Measurements from ENCODE around the gene COL8A2. TPM values are rescaled to one million over a fixed set of nuclear protein-coding genes. Genes with fewer than 3 reads are reported as not detected.
A peak's percentile ranks its signal among the peaks of the same experiment; 100 is the strongest.

Gene COL8A2
- total RNA-seq, 2 donors from 2014 or later: 0.18 to 0.40 TPM

DNA sequence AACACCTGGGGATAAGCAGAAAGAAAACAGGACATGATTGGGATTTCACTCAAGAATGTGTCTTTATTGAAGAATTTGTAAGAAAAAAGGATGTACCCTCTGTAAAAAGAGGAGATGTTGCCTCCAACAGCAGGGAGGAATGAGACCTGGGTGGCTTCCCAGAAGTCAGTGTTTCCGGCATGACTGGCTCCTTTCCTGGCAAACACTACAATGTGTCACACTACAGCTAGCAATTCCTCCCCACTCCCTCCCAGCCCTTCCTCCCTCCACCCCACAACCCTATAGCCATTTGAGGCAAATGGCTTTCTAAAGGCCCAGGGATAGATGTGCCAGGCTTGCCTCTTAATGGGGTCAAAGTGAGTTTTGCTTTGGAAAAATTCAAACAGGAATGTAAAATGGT lies 11.5 kb upstream of the COL8A2 start:
- no peak overlapping the region for H3K27ac Mint-ChIP-seq

GRCh38 chr1:36135796-36136195 lies 10.8 kb upstream of the COL8A2 start:
- DNase-seq: no peak
- Histone ChIP-seq H3K4me3 (ENCODE audit: low read length) (no peak overlapping the region), H3K9ac (ENCODE audit: extremely low read depth, low read length, poor library complexity, severe bottlenecking) (no peak overlapping the region), H3K9me3 (ENCODE audit: control insufficient read depth, low read length) (no peaks in the 10 kb centered on the region), H3K27ac (ENCODE audit: low read depth, low read length) (no peak overlapping the region), H3K36me3 (ENCODE audit: control insufficient read depth, insufficient read depth, low read length) (peaks cover 36% of the 10 kb centered on the region), H3K4me1 (ENCODE audit: control insufficient read depth, insufficient read depth, low read length) (no peaks in the 10 kb centered on the region), H3K27me3 (ENCODE audit: control insufficient read depth, insufficient read depth, low read length, poor library complexity, severe bottlenecking) (no peaks in the 10 kb centered on the region)
- Mint-ChIP-seq H3K9me3 (no peaks in the 10 kb centered on the region), H3K27ac (peak overlapping the region; percentile 62), H3K36me3 (ENCODE audit: low read depth) (peaks cover 17% of the 10 kb centered on the region), H3K4me1 (no peaks in the 10 kb centered on the region), H3K27me3 (ENCODE audit: insufficient read depth) (no peaks in the 10 kb centered on the region), H3K4me3 (no peak overlapping the region)
- TF ChIP-seq, protein P1, sequence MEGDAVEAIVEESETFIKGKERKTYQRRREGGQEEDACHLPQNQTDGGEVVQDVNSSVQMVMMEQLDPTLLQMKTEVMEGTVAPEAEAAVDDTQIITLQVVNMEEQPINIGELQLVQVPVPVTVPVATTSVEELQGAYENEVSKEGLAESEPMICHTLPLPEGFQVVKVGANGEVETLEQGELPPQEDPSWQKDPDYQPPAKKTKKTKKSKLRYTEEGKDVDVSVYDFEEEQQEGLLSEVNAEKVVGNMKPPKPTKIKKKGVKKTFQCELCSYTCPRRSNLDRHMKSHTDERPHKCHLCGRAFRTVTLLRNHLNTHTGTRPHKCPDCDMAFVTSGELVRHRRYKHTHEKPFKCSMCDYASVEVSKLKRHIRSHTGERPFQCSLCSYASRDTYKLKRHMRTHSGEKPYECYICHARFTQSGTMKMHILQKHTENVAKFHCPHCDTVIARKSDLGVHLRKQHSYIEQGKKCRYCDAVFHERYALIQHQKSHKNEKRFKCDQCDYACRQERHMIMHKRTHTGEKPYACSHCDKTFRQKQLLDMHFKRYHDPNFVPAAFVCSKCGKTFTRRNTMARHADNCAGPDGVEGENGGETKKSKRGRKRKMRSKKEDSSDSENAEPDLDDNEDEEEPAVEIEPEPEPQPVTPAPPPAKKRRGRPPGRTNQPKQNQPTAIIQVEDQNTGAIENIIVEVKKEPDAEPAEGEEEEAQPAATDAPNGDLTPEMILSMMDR (conservative IDR thresholded peaks at IDR 0.05): no peak

More for the DNA sequence above, 11.5 kb upstream of the COL8A2 start:
- WGBS, 2 experiments (ENCODE audit: insufficient coverage in 1 of 2, insufficient read length in 1 of 2): 89 to 90% methylated on average over 1 of the region's 1 CpG
- TF ChIP-seq, protein P1 (conservative IDR thresholded peaks at IDR 0.05): no peak
- H3K36me3 Mint-ChIP-seq (ENCODE audit: low read depth): peaks cover 23% of the 10 kb centered on the region
- no peak overlapping the region for H3K9ac ChIP-seq (ENCODE audit: extremely low read depth, low read length, poor library complexity, severe bottlenecking)
- H3K27ac ChIP-seq (ENCODE audit: low read depth, low read length): no peak overlapping the region
- no peaks in the 10 kb centered on the region for H3K4me1 Mint-ChIP-seq
- no peak overlapping the region for H3K4me3 Mint-ChIP-seq
- peaks cover 36% of the 10 kb centered on the region for H3K36me3 ChIP-seq (ENCODE audit: control insufficient read depth, insufficient read depth, low read length)
- H3K27me3 Mint-ChIP-seq (ENCODE audit: insufficient read depth): no peaks in the 10 kb centered on the region
- no peaks in the 10 kb centered on the region for H3K4me1 ChIP-seq (ENCODE audit: control insufficient read depth, insufficient read depth, low read length)
- no peak for DNase-seq
- H3K9me3 Mint-ChIP-seq: no peaks in the 10 kb centered on the region
- H3K4me3 ChIP-seq (ENCODE audit: low read length): no peak overlapping the region
- H3K27me3 ChIP-seq (ENCODE audit: control insufficient read depth, insufficient read depth, low read length, poor library complexity, severe bottlenecking): no peaks in the 10 kb centered on the region
- no peaks in the 10 kb centered on the region for H3K9me3 ChIP-seq (ENCODE audit: control insufficient read depth, low read length)

DNA sequence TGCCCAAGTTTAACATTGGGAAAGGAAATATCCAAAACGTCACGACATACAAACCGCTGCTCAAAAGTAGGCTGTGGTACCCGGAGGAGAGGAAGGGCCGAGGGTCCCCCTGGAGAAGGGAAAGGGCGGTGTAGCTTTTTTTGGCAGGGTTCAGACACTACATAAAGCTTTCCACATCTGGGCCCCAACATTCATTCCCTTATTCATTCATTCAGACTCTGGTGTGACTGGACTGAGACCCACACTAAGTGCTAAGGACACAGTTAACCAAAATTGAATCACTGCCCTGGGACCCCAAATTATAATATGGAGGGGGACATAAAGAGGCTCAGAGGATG lies 10.3 kb upstream of the COL8A2 start:
- Mint-ChIP-seq H3K4me3 (no peak overlapping the region), H3K36me3 (ENCODE audit: low read depth) (peaks cover 17% of the 10 kb centered on the region), H3K27me3 (ENCODE audit: insufficient read depth) (no peaks in the 10 kb centered on the region), H3K4me1 (no peaks in the 10 kb centered on the region), H3K27ac (peak overlapping the region; percentile 62), H3K9me3 (no peaks in the 10 kb centered on the region)
- DNase-seq: no peak
- no peaks in the 10 kb centered on the region for H3K27me3 ChIP-seq (ENCODE audit: control insufficient read depth, insufficient read depth, low read length, poor library complexity, severe bottlenecking)
- peaks cover 35% of the 10 kb centered on the region for H3K36me3 ChIP-seq (ENCODE audit: control insufficient read depth, insufficient read depth, low read length)
- H3K4me3 ChIP-seq (ENCODE audit: low read length): no peak overlapping the region
- H3K4me1 ChIP-seq (ENCODE audit: control insufficient read depth, insufficient read depth, low read length): no peaks in the 10 kb centered on the region
- H3K27ac ChIP-seq (ENCODE audit: low read depth, low read length): no peak overlapping the region
- TF ChIP-seq, protein P1 (conservative IDR thresholded peaks at IDR 0.05): no peak
- WGBS, 2 experiments (ENCODE audit: insufficient coverage in 1 of 2, insufficient read length in 1 of 2): 87 to 88% methylated on average over 5 to 6 of the region's 6 CpGs
- no peak overlapping the region for H3K9ac ChIP-seq (ENCODE audit: extremely low read depth, low read length, poor library complexity, severe bottlenecking)
- no peaks in the 10 kb centered on the region for H3K9me3 ChIP-seq (ENCODE audit: control insufficient read depth, low read length)

All from endodermal cell (in vitro differentiated cells).